Measurements from ENCODE around the gene ANKH.

- TF ChIP-seq, protein P1, sequence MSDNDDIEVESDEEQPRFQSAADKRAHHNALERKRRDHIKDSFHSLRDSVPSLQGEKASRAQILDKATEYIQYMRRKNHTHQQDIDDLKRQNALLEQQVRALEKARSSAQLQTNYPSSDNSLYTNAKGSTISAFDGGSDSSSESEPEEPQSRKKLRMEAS (IDR thresholded peaks at IDR 0.05) = no peak
- TF ChIP-seq, protein P2, sequence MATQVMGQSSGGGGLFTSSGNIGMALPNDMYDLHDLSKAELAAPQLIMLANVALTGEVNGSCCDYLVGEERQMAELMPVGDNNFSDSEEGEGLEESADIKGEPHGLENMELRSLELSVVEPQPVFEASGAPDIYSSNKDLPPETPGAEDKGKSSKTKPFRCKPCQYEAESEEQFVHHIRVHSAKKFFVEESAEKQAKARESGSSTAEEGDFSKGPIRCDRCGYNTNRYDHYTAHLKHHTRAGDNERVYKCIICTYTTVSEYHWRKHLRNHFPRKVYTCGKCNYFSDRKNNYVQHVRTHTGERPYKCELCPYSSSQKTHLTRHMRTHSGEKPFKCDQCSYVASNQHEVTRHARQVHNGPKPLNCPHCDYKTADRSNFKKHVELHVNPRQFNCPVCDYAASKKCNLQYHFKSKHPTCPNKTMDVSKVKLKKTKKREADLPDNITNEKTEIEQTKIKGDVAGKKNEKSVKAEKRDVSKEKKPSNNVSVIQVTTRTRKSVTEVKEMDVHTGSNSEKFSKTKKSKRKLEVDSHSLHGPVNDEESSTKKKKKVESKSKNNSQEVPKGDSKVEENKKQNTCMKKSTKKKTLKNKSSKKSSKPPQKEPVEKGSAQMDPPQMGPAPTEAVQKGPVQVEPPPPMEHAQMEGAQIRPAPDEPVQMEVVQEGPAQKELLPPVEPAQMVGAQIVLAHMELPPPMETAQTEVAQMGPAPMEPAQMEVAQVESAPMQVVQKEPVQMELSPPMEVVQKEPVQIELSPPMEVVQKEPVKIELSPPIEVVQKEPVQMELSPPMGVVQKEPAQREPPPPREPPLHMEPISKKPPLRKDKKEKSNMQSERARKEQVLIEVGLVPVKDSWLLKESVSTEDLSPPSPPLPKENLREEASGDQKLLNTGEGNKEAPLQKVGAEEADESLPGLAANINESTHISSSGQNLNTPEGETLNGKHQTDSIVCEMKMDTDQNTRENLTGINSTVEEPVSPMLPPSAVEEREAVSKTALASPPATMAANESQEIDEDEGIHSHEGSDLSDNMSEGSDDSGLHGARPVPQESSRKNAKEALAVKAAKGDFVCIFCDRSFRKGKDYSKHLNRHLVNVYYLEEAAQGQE (IDR thresholded peaks at IDR 0.05; ENCODE audit: low read depth) = no peak
- no peak for TF ChIP-seq EP300 (IDR thresholded peaks at IDR 0.05; ENCODE audit: borderline replicate concordance)
- TF ChIP-seq TAF1 (IDR thresholded peaks at IDR 0.05; ENCODE audit: low read depth) = no peak
- TF ChIP-seq TEAD4 (IDR thresholded peaks at IDR 0.05) = no peak
Measured at GRCh38 chr5:14894748-14895147, 23.2 kb upstream of the ANKH start.

Data from Ishikawa (cell line).